Measurements from ENCODE around the gene DUOXA2. TPM values are rescaled to one million over a fixed set of nuclear protein-coding genes. Genes with fewer than 3 reads are reported as not detected.
"Not testable (repeated sequence)": the region's sequence is repeated elsewhere in the genome, so short reads cannot be mapped to it uniquely, and the experiment has no call there.

The DUOXA2 gene
- polyA plus RNA-seq, 4 donors: not detected

DNA sequence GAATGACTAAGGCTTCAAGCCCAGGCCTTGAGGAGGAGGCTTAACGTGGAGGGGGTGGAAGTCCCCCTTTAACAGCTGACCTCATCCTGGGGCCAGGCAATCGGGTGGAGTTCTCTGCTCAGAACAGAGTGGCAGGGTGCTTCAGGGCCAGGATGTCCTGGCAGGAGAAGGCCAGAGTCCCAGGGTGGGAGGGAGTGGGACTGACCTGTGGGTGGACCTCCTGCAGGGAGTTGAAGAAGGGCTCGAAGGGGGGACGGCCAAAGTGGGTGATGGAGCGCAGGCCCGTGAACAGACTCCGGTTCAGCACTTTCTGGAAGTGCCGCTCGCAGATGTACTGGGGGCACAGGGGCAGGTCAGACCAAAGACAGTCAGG is 19.8 kb upstream of the DUOXA2 start:
- no peak for DNase-seq (ENCODE audit: low read depth in 4 of 4, low spot score in 3 of 4)

DNA sequence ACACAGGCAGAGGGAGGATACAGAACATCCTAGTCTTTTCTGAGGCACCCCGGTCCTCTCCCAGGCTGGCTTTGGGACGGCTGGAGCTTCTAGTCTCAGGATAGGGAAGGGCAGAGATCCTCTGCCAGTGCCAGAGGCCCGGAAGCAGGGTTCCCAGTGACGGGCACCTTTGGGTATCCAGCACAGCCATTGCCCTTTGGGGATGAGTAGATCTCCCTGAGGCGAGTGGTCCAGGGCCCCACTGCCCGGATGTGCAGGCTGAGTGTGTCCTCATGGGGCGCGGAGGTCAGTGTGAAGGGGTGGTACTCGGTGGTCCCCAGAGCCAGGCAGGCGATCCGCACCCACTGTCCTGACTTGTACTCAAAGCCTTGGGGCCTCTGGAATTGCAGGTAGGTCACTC is 18.5 kb upstream of the DUOXA2 start:
- no peak for DNase-seq (ENCODE audit: low read depth in 4 of 4, low spot score in 3 of 4)

DNA sequence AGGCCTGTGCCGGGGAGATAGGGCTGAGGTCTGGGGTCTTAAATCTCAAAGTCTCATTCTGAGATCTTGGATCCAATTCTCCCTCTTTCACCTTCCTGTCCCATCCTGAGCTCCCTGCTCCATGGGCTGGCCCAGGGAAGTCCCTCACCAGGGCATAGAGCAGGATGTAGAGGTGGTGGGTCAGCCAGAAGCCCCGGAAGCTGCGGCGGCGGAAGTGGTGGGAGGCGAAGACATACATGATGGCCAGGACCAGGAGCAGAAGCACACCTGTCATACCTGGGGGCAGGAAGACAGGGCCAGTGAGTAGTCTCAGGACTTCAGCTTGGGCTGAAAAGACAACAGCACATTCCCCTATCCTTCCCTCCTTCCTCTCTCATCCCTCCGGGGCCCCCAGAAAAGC is 16.7 kb upstream of the DUOXA2 start:
- no peak for DNase-seq (ENCODE audit: low read depth in 4 of 4, low spot score in 3 of 4)

DNA sequence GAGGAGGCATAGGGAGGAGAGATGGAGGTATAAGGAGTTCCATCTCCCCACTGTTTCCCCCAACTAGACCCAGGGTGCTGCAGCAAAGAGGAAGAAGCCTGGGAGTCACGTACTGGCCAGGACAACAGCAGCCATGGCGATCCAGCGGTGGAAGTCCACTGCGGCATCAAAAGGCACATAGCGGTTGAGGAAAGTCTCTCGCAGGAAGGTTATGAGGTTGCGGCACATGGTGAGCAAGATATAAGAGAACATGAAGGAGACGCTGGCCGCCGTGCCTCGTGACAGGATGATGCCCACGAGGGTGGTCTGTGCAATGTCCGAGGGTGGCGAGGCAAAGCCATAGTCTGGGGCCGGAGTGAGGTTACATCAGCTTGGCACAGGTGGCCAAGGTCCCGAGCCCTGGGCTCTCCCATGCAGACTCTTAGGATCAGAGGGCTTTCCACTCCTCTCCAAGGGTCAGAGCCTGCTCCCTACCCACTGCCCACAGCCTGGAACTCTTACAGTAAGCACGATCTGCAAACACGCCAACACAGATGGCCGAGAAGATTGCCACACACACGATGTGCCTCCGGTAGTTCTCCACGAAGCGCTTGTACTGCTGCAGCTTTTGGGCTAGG is 14.5 kb upstream of the DUOXA2 start:
- DNase-seq (ENCODE audit: low read depth in 4 of 4, low spot score in 3 of 4): no peak

DNA sequence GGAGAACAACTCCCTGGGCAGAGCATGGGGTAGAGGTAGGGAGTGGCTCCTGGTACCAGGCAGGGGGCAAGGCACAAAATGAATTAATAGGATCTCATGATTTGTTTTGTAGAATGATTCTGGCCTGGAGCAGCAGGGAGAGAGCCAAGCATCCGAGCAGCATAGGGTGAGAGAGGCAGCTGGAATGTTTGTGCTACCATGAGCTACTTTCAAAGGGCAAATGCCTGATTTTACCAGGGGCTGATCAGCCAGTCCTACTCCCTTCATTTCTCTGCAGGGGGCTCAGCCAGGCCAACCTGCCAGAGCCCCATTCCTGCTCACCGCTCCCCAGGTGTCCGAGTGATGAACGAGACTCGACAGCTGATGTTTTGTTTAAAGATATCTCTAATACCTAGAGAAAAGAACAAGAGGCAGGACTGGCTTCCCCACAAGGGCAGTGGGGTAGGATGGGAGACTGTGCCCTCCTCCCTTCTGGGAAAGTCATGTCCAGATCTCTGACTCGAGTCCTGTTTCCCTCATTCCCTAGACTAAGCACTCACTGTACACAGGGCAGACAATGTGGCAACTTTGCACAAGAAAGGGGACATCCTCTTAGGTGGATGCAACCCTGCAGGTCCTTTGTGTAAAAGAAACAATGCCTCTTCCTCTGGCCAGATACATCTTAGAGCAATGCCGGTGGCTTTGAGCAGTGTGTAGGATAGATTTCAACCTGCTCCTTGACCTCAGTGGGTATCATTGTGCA is 13.1 kb upstream of the DUOXA2 start:
- no peak for DNase-seq (ENCODE audit: low read depth in 4 of 4, low spot score in 3 of 4)

DNA sequence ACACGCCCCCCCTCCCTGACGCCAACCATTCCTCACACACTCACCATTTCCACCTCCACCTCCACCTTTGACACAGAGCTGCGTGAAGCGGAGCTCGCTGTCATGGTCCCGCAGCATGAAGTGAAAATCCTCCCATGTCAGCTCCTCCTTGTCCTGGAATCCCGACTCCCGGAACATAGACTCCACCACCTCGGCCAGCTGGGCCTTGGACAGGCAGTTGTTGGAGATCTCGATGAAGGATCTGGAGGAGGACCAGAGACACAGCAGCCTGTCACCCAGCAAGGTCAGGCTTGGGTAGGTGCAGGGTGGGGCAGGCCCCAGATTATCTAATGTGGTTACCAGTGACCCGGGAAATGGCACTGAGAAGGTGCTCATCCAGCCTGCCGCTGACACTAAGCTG is 12.4 kb upstream of the DUOXA2 start:
- DNase-seq (ENCODE audit: low read depth in 4 of 4, low spot score in 3 of 4): no peak

DNA sequence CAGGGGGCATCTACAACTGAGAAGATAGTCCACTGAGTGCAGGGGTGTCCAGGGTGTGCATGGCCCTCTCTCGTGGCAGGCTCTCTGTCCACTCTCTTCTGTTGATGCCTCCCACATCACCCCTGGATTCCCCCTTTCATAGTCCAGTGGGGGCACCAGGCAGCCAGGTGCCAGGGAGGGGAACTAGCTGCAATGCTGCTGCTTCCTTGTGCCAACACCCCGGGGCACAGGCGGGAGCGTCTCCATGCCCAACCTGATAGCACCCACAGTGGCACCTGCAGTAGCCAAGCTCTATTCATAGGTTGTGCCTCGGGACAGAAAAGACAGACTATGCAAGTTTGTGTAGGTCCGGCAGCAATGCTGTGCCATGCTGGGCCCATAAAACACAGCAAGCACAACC is 11.9 kb upstream of the DUOXA2 start:
- no peak for DNase-seq (ENCODE audit: low read depth in 4 of 4, low spot score in 3 of 4)

DNA sequence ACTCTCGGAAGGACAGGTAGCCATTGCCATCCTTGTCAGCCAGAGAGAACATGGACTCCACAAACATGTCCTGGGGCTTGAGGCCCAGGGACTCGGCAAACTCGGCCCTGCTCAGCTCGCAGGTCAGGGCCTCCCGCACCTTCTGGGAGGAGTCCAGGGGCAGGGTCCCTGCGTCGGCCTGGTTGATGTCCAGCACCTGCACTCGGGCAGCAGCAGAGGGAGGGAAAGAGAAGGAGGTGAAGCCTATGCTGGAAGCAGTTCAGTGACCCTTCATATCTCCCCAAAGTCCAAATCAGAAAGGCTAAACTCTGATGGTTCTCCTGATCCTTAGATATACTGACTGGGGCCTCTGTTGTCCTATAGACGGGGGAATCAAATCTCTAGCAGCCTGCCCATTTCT is 10.0 kb upstream of the DUOXA2 start:
- not testable (repeated sequence) for DNase-seq (ENCODE audit: low read depth in 4 of 4, low spot score in 3 of 4)

DNA sequence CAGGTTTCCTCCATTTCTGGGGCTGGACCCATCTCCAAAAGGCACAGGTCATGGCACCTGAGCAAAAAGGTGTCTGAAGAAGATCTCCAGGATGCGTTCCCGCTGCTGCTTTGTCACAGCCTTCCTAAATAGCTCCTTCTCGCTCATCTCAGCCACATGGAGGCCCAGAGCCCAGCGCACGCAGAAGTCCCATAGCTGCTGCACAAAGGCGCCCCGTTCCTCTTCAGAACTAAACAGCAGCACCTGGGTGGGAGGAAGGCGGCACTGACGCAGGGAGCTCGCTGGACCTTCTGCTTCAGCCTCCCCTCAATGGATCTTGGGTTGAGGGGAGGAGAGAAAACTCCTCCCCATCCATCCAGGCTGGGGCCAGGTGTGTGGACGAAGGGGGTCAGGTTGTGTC is 8.5 kb upstream of the DUOXA2 start:
- DNase-seq (ENCODE audit: low read depth in 4 of 4, low spot score in 3 of 4): no peak

DNA sequence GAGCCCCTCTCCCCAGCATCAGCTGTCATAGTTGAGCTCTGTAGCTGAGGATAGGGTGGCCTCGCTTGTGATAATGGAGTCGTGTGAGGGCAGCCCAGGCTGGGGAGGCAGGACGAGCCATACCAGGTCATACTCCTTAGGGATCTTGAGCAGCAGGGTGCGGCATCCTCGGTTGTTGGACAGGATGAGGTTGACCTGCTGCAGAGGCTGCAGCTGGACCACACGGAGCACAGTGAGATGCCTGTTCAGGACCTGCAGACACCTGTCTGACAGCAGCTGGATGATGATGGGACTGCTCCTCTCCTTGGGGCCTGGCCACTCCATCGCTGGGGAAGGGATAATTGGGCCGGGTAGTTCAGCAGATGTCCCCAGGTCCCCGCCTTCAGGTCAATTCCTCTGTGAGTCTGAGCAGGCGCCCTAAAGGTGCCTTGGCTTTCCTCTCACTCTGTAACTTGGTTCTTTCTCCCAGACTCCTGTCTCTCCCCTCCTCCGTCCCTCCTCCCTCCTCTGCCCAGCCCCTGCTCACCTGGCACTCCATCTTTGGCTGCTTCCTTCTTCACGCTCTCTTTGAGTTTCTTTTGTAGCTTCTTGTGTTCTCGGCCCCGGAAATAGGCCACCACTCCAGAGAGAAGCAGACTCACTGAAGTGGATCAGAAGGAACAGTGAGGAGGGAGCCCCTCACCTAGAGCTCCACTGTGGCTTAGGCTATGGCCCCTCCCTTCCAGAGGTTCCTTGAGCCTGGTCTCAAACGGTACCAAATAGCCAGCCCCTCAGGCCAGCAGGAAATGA is 7.9 kb upstream of the DUOXA2 start:
- DNase-seq (ENCODE audit: low read depth in 4 of 4, low spot score in 3 of 4): no peak

DNA sequence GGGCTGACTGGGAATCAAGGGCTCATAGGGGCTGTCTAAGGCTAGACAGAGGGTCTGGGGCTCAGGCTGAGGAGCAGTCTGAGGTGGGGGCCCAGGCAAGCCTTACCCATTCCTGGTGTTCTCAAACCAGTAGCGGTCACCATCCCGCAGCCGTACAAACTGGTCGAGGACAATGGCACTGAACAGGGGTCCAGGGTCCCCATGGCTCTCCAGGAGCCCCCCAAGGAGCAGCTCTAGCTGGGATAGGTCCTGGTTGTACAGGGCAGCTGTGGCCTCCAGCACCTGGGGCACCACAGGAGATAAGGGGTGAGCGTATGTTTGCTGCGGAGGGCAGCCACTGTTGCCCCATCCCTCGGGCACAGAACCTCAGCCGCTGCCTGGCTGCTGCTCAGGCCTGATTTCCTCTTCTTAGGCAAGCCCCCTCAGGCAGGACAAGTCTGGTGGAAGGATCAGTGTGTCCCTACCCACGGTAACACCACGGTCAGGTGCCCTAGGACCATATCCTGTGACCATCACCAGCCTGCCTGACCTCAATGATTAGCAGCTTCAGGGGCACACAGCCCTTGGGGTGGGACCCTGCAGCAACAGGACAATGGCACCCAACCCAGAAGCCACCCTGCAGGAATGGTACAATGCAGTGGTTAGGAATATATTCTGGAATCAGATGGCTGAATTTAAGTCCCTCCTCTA is 6.0 kb upstream of the DUOXA2 start:
- DNase-seq (ENCODE audit: low read depth in 4 of 4, low spot score in 3 of 4): no peak

DNA sequence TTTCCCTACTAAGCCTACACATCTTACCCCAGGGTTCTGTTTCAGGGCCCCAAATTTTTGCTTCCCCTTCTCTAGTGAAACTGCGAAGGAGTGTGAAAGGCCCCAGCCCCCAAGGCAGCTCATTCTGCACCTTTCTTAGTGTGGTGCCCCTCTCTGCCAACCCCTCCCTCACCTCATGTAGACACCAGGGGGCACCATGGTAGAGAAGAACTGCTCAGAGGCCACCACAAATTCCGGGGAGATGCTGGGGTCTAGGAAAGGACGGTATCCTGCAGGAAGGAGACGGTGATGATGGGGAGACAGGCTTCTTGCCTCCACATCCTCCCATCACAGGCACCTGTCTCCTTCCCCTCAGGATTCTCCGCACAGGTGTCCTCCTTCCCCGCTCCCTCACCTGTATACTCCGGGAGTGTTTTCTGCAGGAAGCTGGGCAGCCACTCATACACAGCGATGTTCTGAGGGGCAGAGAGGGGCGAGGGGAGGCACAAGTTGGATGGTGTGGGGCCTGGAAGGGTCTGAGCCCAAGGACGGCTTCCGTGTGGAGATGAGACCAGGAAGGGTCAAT is 3.8 kb upstream of the DUOXA2 start:
- no peak for DNase-seq (ENCODE audit: low read depth in 4 of 4, low spot score in 3 of 4)

DNA sequence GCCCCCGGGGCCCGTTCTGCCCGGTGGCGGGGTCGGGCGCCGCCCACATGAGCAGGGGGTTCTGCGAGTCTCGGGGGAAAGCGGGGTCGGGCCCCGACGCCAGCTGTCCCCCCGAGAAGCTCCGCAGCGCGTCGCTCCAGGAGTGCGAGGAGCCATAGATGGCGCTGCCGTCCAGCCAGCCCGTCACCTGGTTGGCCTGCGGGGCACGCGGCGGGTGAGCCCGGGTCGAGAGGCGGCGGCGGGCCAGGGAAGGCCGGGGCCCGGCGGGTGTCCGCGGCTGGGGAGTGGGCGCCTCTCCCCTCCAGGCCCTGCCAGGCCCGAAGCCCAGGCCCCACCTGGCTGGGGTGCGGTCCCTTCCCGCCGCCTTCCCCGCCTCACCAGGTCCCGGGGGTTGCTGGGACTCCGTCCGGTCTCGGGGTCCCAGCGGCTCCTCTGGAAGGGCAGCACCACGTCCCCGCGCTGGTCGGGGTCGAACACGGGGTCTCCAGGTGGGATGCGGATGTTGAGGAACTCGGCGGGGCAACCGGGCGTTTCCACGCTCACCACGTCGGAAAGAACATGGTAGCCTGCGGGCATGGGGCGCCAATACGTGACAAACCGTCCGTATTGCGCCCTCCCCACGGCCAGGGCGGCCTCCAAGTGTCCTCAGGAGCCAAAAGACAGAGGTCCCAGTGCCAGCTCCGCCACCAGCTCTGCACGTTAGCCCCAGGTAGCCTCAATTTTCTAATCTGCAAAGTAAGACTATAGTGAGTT is 2.6 kb upstream of the DUOXA2 start:
- DNase-seq (ENCODE audit: low read depth in 4 of 4, low spot score in 3 of 4): no peak

DNA sequence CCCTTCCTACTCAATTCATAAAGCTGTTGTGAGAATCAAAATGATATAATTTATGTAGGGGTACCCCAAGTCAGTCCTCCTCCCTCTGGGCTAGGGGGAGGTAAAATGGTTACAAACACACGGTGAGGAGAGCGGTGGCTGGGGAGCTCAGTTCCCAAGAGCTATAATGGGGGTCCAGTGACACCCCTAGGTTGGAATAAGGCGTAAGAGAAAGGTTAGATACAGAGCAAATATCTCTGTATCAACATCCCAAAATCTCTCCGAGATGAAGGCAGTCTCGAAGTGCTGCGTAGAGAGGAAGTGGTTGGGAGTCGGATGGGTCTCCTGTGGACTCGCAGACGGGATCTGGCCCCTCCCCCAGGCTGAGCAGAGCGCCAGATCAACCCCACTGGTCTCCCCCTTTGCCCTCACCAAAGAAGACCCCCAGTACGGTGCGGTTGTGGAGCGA is 2.0 kb upstream of the DUOXA2 start:
- no peak for DNase-seq (ENCODE audit: low read depth in 4 of 4, low spot score in 3 of 4)

DNA sequence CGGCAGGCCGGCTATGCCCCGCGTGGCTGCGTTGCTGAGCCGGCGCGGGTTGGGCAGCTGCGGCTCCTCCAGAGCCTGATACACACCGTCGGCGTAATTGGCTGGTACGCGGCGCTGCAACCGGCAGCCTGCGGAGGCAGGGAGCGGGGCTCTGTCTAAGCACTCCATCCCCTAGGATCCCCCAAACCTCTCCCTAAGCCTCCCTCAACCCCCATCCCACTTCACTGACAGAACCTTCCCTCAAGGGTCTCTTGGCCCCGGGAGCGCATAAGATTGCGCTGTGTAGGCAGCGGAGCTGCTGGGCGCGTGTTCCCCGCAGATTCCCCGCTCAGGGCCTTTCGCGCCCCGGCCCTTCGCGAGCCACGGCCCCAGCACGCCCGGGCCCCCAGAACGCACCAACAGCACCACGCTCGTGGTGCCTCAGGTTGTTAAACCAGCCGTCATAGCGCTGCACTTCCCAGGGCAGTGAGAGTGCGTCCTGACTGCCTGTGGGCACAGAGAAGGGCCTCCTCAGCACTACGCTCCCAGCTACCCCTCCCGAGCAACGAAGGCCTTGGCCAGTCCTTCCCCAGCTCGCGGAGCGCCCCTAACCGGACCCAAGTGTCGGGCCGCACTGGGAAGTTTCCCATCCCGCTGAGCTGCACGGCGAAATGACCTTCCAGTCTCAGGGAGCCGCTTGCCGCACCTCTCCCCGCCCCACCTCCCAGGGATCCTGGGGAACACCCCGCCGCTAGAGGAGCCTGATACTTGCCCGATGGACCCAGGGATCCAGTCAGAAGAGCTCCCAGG is 1.3 kb upstream of the DUOXA2 start:
- DNase-seq (ENCODE audit: low read depth in 4 of 4, low spot score in 3 of 4): no peak

DNA sequence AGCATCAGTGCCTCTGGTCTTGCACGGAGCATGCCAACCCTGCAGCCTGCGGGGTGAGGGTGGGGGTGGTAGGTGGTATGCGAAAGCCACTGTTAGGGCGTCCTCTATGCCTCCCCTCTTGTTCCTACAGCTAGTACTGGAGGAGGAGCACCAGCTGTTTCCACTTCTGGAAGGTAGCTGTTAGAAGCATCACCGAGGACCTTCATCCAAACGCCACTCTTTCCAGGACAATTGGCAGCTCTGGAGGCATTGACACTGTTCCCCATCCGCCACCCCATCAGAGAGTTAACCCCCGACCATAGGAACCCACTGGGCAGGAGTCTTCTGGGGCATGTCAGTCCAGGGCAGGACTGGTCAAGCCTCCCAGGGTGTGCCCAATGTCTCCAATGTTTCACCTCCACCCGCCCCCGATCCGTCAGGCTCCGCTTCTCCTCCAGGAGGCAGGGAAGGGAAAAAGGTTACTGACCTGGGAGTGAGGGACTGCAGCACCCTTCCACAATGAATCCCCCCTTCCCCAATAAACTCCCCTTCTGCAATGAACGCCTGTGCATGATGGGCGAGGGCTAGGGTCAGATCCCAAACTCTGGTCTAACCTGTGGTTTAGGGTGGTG is 641 bp upstream of the DUOXA2 start:
- DNase-seq (ENCODE audit: low read depth in 4 of 4, low spot score in 3 of 4): no peak

DNA sequence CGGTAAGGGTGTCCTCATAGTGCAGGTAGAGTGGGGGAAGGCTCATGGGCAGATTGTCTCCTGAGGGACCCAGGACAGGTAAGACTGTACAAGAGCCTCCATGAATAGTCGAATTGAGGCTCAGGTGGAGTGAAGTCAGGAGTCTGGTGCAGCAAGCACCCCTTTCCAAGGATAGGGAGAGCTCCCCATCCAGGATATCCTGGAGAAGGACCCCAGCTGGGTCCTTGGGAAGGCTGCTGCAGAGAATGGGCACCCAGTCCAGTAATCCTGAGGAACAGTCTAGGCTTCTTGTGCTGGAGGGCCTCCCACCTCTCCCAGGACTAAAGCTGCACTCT is 592 bp downstream of the DUOXA2 start:
- no peak for DNase-seq (ENCODE audit: low read depth in 4 of 4, low spot score in 3 of 4)

DNA sequence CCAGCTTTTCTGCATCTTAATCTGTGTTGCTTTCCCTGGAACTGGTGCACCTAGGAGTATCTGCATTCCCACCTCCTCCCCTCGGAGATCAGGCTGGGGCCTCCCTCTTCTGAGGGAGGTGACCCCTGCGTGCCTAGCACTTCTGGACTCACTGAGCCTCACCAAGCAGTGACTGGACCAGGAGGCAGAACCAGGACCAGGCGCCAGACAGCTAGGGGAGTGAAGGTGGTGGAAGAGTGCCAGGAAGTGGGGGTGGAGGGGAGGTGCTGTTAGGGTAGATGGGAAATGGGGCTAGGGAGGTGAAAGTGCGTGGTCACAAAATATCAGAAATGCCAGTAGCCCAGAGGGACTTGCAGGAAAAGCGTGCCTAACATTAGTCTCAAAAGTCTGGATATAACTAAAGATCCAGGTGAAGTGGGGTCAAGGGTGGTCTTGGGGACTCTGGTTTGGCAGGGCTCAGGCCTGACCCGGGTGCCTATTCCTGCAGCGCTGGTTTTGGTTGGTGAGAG is 1.2 kb downstream of the DUOXA2 start:
- DNase-seq (ENCODE audit: low read depth in 4 of 4, low spot score in 3 of 4): no peak

DNA sequence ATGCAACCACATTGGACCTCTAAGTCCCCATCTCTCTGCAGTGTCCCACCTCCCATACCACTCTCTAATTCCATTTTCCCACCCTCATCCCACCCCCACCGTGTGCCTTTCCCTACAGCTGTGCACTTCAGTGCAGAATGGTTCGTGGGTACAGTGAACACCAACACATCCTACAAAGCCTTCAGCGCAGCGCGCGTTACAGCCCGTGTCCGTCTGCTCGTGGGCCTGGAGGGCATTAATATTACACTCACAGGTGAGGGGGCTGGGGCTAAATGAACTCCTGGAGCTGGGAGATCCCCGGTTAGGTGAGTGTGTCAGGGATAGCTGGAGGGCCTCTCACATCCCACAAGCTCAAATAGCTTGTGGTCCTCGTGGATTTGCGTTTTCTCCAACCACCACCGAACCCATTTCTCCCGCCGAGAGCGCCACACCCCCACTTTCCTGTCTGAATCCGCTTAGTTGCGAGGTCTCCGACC is 1.9 kb downstream of the DUOXA2 start:
- no peak for DNase-seq (ENCODE audit: low read depth in 4 of 4, low spot score in 3 of 4)
